Effector memory CD8-positive, alpha-beta T cell (primary cell): ENCODE measurements around the gene TMEM144.

Source experiments
- ATAC-seq: fragments of 150-1000 bp; cut with Tn5 transposase; replicated peaks from 2 replicates; pipeline ENCODE4 v1.10.0; 2021; ENCODE audit warnings: mild to moderate bottlenecking, moderate library complexity
- DNase-seq, 3 experiments: peaks; one replicate each; pipeline ENCODE4 v3.0.0; 2021
- H3K27ac Mint-ChIP-seq, 2 donors: one replicate each; pipeline ENCODE4 v1.8.0; 2022; ENCODE audit warnings: mild to moderate bottlenecking in 2 of 2, mixed read lengths in 2 of 2, moderate library complexity in 2 of 2
- H3K27me3 Mint-ChIP-seq, 2 donors: one replicate each; pipeline ENCODE4 v1.8.0; 2022; ENCODE audit warnings: mixed read lengths in 2 of 2
- H3K36me3 Mint-ChIP-seq: one replicate; pipeline ENCODE4 v1.8.0; 2022; ENCODE audit warnings: mild to moderate bottlenecking, moderate library complexity, mixed read lengths; ENCODE audit not compliant: insufficient read depth
- H3K4me1 Mint-ChIP-seq, 2 donors: one replicate each; pipeline ENCODE4 v1.8.0; 2022; ENCODE audit warnings: low read depth in 2 of 2, mixed read lengths in 2 of 2
- H3K4me3 Mint-ChIP-seq, 2 donors: one replicate each; pipeline ENCODE4 v1.8.0; 2022; ENCODE audit warnings: mild to moderate bottlenecking in 2 of 2, mixed read lengths in 2 of 2, moderate library complexity in 2 of 2
- H3K9me3 Mint-ChIP-seq, 2 donors: one replicate each; pipeline ENCODE4 v1.8.0; 2022; ENCODE audit warnings: mixed read lengths in 2 of 2

The TMEM144 gene

GRCh38 chr4:158176108-158176507 lies 34.2 kb upstream of the TMEM144 start:
- H3K27ac Mint-ChIP-seq: no peak overlapping the region
- no peaks in the 10 kb centered on the region for H3K4me1 Mint-ChIP-seq
- H3K27me3 Mint-ChIP-seq: peaks cover 0 to under 1% of the 10 kb centered on the region in 2 donors
- H3K9me3 Mint-ChIP-seq: no peaks in the 10 kb centered on the region
- no peaks in the 10 kb centered on the region for H3K36me3 Mint-ChIP-seq
- ATAC-seq (no peak), DNase-seq (no peak)
- H3K4me3 Mint-ChIP-seq: no peak overlapping the region

- no peak for ATAC-seq
- no peak overlapping the region for H3K4me3 Mint-ChIP-seq
- no peaks in the 10 kb centered on the region for H3K27me3 Mint-ChIP-seq
- no peaks in the 10 kb centered on the region for H3K9me3 Mint-ChIP-seq
- H3K4me1 Mint-ChIP-seq: no peaks in the 10 kb centered on the region
- DNase-seq: no peak
- H3K27ac Mint-ChIP-seq: no peak overlapping the region
- H3K36me3 Mint-ChIP-seq: no peaks in the 10 kb centered on the region
Measured at GRCh38 chr4:158176776-158177175, 33.5 kb upstream of the TMEM144 start.

- DNase-seq: no peak
- H3K4me1 Mint-ChIP-seq: no peaks in the 10 kb centered on the region
Measured at GRCh38 chr4:158179465-158179864, 30.8 kb upstream of the TMEM144 start.

GRCh38 chr4:158181906-158182305 lies 28.4 kb upstream of the TMEM144 start:
- ATAC-seq: no peak
- H3K36me3 Mint-ChIP-seq: no peaks in the 10 kb centered on the region
- no peak for DNase-seq
- no peaks in the 10 kb centered on the region for H3K27me3 Mint-ChIP-seq
- peaks cover 0 to 1% of the 10 kb centered on the region in 2 donors for H3K9me3 Mint-ChIP-seq
- no peak overlapping the region for H3K4me3 Mint-ChIP-seq
- H3K4me1 Mint-ChIP-seq: no peaks in the 10 kb centered on the region
- H3K27ac Mint-ChIP-seq: no peak overlapping the region

More at GRCh38 chr4:158179465-158179864, 30.8 kb upstream of the TMEM144 start:
- H3K9me3 Mint-ChIP-seq: peaks cover 0 to 1% of the 10 kb centered on the region in 2 donors
- H3K27ac Mint-ChIP-seq: no peak overlapping the region
- no peaks in the 10 kb centered on the region for H3K36me3 Mint-ChIP-seq
- ATAC-seq: no peak
- no peak overlapping the region for H3K4me3 Mint-ChIP-seq
- H3K27me3 Mint-ChIP-seq: no peaks in the 10 kb centered on the region

- H3K4me1 Mint-ChIP-seq: no peaks in the 10 kb centered on the region
- DNase-seq: no peak
- H3K36me3 Mint-ChIP-seq: no peaks in the 10 kb centered on the region
- no peak for ATAC-seq
- H3K4me3 Mint-ChIP-seq: no peak overlapping the region
- peaks cover 0 to 1% of the 10 kb centered on the region in 2 donors for H3K9me3 Mint-ChIP-seq
- no peaks in the 10 kb centered on the region for H3K27me3 Mint-ChIP-seq
- H3K27ac Mint-ChIP-seq: no peak overlapping the region
Measured at GRCh38 chr4:158182736-158183135, 27.6 kb upstream of the TMEM144 start.

GRCh38 chr4:158186815-158187214 lies 23.5 kb upstream of the TMEM144 start:
- Mint-ChIP-seq H3K27me3 (no peaks in the 10 kb centered on the region), H3K9me3 (peaks cover 0 to 4% of the 10 kb centered on the region in 2 donors), H3K27ac (no peak overlapping the region), H3K4me1 (no peaks in the 10 kb centered on the region), H3K36me3 (no peaks in the 10 kb centered on the region), H3K4me3 (no peak overlapping the region)
- DNase-seq: no peak
- ATAC-seq: no peak

GRCh38 chr4:158189422-158189821 lies 20.9 kb upstream of the TMEM144 start:
- no peak for DNase-seq

GRCh38 chr4:158190718-158191117 lies 19.6 kb upstream of the TMEM144 start:
- ATAC-seq (no peak), DNase-seq (no peak)
- no peaks in the 10 kb centered on the region for H3K4me1 Mint-ChIP-seq
- no peak overlapping the region for H3K27ac Mint-ChIP-seq
- H3K9me3 Mint-ChIP-seq: peaks cover 0 to 3% of the 10 kb centered on the region in 2 donors
- H3K36me3 Mint-ChIP-seq: no peaks in the 10 kb centered on the region
- H3K27me3 Mint-ChIP-seq: no peaks in the 10 kb centered on the region
- H3K4me3 Mint-ChIP-seq: no peak overlapping the region

More at GRCh38 chr4:158189422-158189821, 20.9 kb upstream of the TMEM144 start:
- H3K4me1 Mint-ChIP-seq: no peaks in the 10 kb centered on the region
- ATAC-seq: no peak
- no peaks in the 10 kb centered on the region for H3K36me3 Mint-ChIP-seq
- no peak overlapping the region for H3K27ac Mint-ChIP-seq
- H3K27me3 Mint-ChIP-seq: no peaks in the 10 kb centered on the region
- peaks cover 0 to 3% of the 10 kb centered on the region in 2 donors for H3K9me3 Mint-ChIP-seq
- no peak overlapping the region for H3K4me3 Mint-ChIP-seq

GRCh38 chr4:158192439-158193158 lies 17.7 kb upstream of the TMEM144 start:
- Mint-ChIP-seq H3K4me3 (no peak overlapping the region), H3K27ac (no peak overlapping the region), H3K4me1 (no peaks in the 10 kb centered on the region), H3K36me3 (no peaks in the 10 kb centered on the region), H3K9me3 (peaks cover 0 to 3% of the 10 kb centered on the region in 2 donors), H3K27me3 (no peaks in the 10 kb centered on the region)
- no peak for ATAC-seq
- no peak for DNase-seq

- ATAC-seq (no peak), DNase-seq (no peak)
- no peaks in the 10 kb centered on the region for H3K36me3 Mint-ChIP-seq
- H3K9me3 Mint-ChIP-seq: peaks cover 0 to 3% of the 10 kb centered on the region in 2 donors
- H3K27me3 Mint-ChIP-seq: no peaks in the 10 kb centered on the region
- H3K4me1 Mint-ChIP-seq: no peaks in the 10 kb centered on the region
- no peak overlapping the region for H3K27ac Mint-ChIP-seq
- no peak overlapping the region for H3K4me3 Mint-ChIP-seq
Measured at GRCh38 chr4:158193171-158193749, 17.0 kb upstream of the TMEM144 start.

GRCh38 chr4:158195297-158195696 lies 15.0 kb upstream of the TMEM144 start:
- Mint-ChIP-seq H3K27me3 (no peaks in the 10 kb centered on the region), H3K36me3 (no peaks in the 10 kb centered on the region), H3K4me3 (no peak overlapping the region)

GRCh38 chr4:158197194-158197776 lies 13.0 kb upstream of the TMEM144 start:
- Mint-ChIP-seq H3K27ac (no peak overlapping the region), H3K9me3 (peaks cover 0 to 7% of the 10 kb centered on the region in 2 donors), H3K4me3 (no peak overlapping the region), H3K27me3 (no peaks in the 10 kb centered on the region), H3K36me3 (no peaks in the 10 kb centered on the region), H3K4me1 (no peaks in the 10 kb centered on the region)
- no peak for DNase-seq
- ATAC-seq: no peak

More at GRCh38 chr4:158195297-158195696, 15.0 kb upstream of the TMEM144 start:
- no peak for ATAC-seq
- Mint-ChIP-seq H3K9me3 (peaks cover 0 to 6% of the 10 kb centered on the region in 2 donors), H3K4me1 (no peaks in the 10 kb centered on the region), H3K27ac (no peak overlapping the region)
- DNase-seq: no peak

GRCh38 chr4:158200214-158200613 lies 10.1 kb upstream of the TMEM144 start:
- no peak overlapping the region for H3K4me3 Mint-ChIP-seq
- H3K9me3 Mint-ChIP-seq: peaks cover 0 to 7% of the 10 kb centered on the region in 2 donors
- no peaks in the 10 kb centered on the region for H3K36me3 Mint-ChIP-seq
- no peak for DNase-seq
- no peak for ATAC-seq
- no peaks in the 10 kb centered on the region for H3K27me3 Mint-ChIP-seq
- H3K4me1 Mint-ChIP-seq: no peaks in the 10 kb centered on the region
- H3K27ac Mint-ChIP-seq: no peak overlapping the region

- H3K4me1 Mint-ChIP-seq: no peaks in the 10 kb centered on the region
- H3K9me3 Mint-ChIP-seq: peaks cover 0 to 7% of the 10 kb centered on the region in 2 donors
- DNase-seq (no peak), ATAC-seq (no peak)
- no peak overlapping the region for H3K4me3 Mint-ChIP-seq
- H3K27ac Mint-ChIP-seq: no peak overlapping the region
- H3K36me3 Mint-ChIP-seq: no peaks in the 10 kb centered on the region
- no peaks in the 10 kb centered on the region for H3K27me3 Mint-ChIP-seq
Measured at GRCh38 chr4:158201322-158201721, 9.0 kb upstream of the TMEM144 start.
